ENCODE data around the gene ZFTA.
A peak's percentile ranks its signal among the peaks of the same experiment; 100 is the strongest.

Gene ZFTA

DNA sequence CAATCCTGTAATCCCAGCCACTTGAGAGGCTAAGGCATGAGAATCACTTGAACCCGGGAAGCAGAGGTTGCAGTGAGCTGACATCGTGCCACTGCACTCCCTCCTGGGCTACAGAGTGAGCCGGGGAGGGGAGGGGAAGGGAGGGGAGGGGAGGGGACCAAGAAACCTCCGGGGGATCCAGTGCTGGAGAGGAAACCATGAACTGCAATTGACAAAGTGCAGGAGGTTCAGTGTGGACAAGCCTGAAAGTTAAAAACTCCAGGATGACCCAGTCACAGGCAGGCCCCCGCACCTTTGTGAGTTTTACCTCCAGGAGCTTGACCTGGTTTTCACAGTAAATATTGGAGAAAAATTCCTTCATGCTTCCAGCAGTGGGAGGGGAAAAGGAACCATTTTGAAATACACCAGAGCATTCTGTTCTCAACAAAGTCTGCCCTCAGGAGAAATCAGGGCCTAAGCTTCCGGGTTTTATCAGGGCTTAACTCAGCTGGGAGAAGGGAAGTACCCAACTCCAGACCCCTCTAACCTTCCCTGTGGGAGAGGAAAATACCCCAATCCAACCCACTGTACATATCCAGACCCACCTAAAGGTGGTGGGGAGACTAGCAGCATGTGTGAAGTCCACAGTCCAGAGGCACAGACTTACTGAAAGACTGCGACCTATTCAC lies 15.5 kb upstream of the ZFTA start:
- TF ChIP-seq ZNF8 (CRISPR knock-in tag; IDR thresholded peaks at IDR 0.05) = no peak
- TF ChIP-seq ZFP3 (CRISPR knock-in tag; IDR thresholded peaks at IDR 0.05) = no peak
- TF ChIP-seq ISL1 (CRISPR knock-in tag; IDR thresholded peaks at IDR 0.05) = no peak
- ATAC-seq = no peak

DNA sequence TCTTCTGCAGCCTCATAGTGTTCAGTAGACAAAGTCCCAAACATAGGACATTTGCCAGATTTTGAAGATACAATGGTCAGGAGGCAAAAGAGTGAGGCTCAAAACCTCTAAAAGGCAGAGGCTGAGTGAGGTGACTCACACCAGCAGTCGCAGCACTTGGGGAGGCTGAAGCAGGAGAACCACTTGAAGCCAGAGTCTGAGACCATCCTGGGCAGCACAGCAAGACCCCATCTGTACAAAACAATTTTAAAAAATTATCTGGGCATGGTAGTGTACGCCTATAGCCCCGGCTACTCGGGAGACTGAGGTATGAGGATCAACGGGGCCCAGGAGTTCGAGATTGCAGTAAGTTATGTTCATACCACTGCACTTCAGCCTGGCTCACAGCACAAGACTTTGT lies 14.2 kb upstream of the ZFTA start:
- ATAC-seq = no peak
- TF ChIP-seq ZFP30 (CRISPR knock-in tag; IDR thresholded peaks at IDR 0.05) = no peak
- no peak for TF ChIP-seq ISL1 (CRISPR knock-in tag; IDR thresholded peaks at IDR 0.05)
- TF ChIP-seq CSDC2 (CRISPR knock-in tag; IDR thresholded peaks at IDR 0.05) = no peak
- no peak for TF ChIP-seq ZNF565 (CRISPR knock-in tag; conservative IDR thresholded peaks at IDR 0.05; ENCODE audit: low read depth)
- TF ChIP-seq ARNTL (CRISPR knock-in tag; IDR thresholded peaks at IDR 0.05; ENCODE audit: borderline replicate concordance, low read depth) = no peak
- no peak for TF ChIP-seq OSR1 (CRISPR knock-in tag; IDR thresholded peaks at IDR 0.05)
- no peak for TF ChIP-seq PPARA (CRISPR knock-in tag; IDR thresholded peaks at IDR 0.05; ENCODE audit: borderline replicate concordance)
- no peak for TF ChIP-seq GLIS3 (CRISPR knock-in tag; IDR thresholded peaks at IDR 0.05)
- TF ChIP-seq, protein P1, sequence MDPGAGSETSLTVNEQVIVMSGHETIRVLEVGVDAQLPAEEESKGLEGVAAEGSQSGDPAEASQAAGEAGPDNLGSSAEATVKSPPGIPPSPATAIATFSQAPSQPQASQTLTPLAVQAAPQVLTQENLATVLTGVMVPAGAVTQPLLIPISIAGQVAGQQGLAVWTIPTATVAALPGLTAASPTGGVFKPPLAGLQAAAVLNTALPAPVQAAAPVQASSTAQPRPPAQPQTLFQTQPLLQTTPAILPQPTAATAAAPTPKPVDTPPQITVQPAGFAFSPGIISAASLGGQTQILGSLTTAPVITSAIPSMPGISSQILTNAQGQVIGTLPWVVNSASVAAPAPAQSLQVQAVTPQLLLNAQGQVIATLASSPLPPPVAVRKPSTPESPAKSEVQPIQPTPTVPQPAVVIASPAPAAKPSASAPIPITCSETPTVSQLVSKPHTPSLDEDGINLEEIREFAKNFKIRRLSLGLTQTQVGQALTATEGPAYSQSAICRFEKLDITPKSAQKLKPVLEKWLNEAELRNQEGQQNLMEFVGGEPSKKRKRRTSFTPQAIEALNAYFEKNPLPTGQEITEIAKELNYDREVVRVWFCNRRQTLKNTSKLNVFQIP (CRISPR knock-in tag; IDR thresholded peaks at IDR 0.05; ENCODE audit: borderline replicate concordance, low read depth) = no peak
- TF ChIP-seq, protein P2, sequence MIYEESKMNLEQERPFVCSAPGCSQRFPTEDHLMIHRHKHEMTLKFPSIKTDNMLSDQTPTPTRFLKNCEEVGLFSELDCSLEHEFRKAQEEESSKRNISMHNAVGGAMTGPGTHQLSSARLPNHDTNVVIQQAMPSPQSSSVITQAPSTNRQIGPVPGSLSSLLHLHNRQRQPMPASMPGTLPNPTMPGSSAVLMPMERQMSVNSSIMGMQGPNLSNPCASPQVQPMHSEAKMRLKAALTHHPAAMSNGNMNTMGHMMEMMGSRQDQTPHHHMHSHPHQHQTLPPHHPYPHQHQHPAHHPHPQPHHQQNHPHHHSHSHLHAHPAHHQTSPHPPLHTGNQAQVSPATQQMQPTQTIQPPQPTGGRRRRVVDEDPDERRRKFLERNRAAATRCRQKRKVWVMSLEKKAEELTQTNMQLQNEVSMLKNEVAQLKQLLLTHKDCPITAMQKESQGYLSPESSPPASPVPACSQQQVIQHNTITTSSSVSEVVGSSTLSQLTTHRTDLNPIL (CRISPR knock-in tag; IDR thresholded peaks at IDR 0.05; ENCODE audit: low read depth) = no peak
- TF ChIP-seq ZFP3 (CRISPR knock-in tag; IDR thresholded peaks at IDR 0.05) = no peak
- no peak for TF ChIP-seq TOX (CRISPR knock-in tag; IDR thresholded peaks at IDR 0.05; ENCODE audit: borderline replicate concordance)
- TF ChIP-seq RARB (CRISPR knock-in tag; IDR thresholded peaks at IDR 0.05) = no peak
- TF ChIP-seq, protein P3, sequence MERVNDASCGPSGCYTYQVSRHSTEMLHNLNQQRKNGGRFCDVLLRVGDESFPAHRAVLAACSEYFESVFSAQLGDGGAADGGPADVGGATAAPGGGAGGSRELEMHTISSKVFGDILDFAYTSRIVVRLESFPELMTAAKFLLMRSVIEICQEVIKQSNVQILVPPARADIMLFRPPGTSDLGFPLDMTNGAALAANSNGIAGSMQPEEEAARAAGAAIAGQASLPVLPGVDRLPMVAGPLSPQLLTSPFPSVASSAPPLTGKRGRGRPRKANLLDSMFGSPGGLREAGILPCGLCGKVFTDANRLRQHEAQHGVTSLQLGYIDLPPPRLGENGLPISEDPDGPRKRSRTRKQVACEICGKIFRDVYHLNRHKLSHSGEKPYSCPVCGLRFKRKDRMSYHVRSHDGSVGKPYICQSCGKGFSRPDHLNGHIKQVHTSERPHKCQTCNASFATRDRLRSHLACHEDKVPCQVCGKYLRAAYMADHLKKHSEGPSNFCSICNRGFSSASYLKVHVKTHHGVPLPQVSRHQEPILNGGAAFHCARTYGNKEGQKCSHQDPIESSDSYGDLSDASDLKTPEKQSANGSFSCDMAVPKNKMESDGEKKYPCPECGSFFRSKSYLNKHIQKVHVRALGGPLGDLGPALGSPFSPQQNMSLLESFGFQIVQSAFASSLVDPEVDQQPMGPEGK (CRISPR knock-in tag; IDR thresholded peaks at IDR 0.05; ENCODE audit: borderline replicate concordance) = no peak
- no peak for TF ChIP-seq BACH2 (CRISPR knock-in tag; IDR thresholded peaks at IDR 0.05; ENCODE audit: borderline replicate concordance)
- no peak for TF ChIP-seq ZC3H10 (CRISPR knock-in tag; IDR thresholded peaks at IDR 0.05)
- TF ChIP-seq TCF4 (CRISPR knock-in tag; IDR thresholded peaks at IDR 0.05; ENCODE audit: borderline replicate concordance) = no peak
- TF ChIP-seq, protein P4, sequence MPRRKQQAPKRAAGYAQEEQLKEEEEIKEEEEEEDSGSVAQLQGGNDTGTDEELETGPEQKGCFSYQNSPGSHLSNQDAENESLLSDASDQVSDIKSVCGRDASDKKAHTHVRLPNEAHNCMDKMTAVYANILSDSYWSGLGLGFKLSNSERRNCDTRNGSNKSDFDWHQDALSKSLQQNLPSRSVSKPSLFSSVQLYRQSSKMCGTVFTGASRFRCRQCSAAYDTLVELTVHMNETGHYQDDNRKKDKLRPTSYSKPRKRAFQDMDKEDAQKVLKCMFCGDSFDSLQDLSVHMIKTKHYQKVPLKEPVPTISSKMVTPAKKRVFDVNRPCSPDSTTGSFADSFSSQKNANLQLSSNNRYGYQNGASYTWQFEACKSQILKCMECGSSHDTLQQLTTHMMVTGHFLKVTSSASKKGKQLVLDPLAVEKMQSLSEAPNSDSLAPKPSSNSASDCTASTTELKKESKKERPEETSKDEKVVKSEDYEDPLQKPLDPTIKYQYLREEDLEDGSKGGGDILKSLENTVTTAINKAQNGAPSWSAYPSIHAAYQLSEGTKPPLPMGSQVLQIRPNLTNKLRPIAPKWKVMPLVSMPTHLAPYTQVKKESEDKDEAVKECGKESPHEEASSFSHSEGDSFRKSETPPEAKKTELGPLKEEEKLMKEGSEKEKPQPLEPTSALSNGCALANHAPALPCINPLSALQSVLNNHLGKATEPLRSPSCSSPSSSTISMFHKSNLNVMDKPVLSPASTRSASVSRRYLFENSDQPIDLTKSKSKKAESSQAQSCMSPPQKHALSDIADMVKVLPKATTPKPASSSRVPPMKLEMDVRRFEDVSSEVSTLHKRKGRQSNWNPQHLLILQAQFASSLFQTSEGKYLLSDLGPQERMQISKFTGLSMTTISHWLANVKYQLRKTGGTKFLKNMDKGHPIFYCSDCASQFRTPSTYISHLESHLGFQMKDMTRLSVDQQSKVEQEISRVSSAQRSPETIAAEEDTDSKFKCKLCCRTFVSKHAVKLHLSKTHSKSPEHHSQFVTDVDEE (CRISPR knock-in tag; IDR thresholded peaks at IDR 0.05) = no peak
- TF ChIP-seq ZNF70 (CRISPR knock-in tag; IDR thresholded peaks at IDR 0.05) = no peak

DNA sequence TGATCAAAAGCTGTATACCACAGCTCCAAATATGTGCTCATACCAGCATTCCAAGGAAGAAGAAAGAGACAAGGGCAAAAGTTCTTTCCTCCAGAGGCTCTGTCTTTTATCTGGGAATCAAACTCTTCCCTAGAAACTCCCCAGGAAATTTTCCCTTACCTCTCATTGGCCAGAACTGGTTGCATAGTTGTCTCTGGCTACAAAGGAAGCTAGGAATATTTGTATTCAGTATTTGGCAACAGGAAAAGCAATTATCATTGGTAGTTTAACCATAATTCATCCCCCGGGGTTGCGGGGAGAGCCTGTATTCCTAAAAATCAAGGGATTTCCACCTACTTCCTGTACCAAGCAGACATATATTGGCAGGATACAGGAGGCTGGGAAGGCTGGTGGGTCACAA lies 10.5 kb upstream of the ZFTA start:
- peak; percentile 74 for ATAC-seq
- TF ChIP-seq, protein P5, sequence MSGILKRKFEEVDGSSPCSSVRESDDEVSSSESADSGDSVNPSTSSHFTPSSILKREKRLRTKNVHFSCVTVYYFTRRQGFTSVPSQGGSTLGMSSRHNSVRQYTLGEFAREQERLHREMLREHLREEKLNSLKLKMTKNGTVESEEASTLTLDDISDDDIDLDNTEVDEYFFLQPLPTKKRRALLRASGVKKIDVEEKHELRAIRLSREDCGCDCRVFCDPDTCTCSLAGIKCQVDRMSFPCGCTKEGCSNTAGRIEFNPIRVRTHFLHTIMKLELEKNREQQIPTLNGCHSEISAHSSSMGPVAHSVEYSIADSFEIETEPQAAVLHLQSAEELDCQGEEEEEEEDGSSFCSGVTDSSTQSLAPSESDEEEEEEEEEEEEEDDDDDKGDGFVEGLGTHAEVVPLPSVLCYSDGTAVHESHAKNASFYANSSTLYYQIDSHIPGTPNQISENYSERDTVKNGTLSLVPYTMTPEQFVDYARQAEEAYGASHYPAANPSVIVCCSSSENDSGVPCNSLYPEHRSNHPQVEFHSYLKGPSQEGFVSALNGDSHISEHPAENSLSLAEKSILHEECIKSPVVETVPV (CRISPR knock-in tag; IDR thresholded peaks at IDR 0.05) = no peak
- no peak for TF ChIP-seq ZNF565 (CRISPR knock-in tag; conservative IDR thresholded peaks at IDR 0.05; ENCODE audit: low read depth)
- TF ChIP-seq, protein P1 (CRISPR knock-in tag; IDR thresholded peaks at IDR 0.05; ENCODE audit: borderline replicate concordance, low read depth) = no peak
- TF ChIP-seq OSR1 (CRISPR knock-in tag; IDR thresholded peaks at IDR 0.05) = no peak
- TF ChIP-seq, protein P3 (CRISPR knock-in tag; IDR thresholded peaks at IDR 0.05; ENCODE audit: borderline replicate concordance) = no peak
- TF ChIP-seq GLIS3 (CRISPR knock-in tag; IDR thresholded peaks at IDR 0.05) = no peak
- TF ChIP-seq TOX (CRISPR knock-in tag; IDR thresholded peaks at IDR 0.05; ENCODE audit: borderline replicate concordance) = no peak
- no peak for TF ChIP-seq SNAI2 (CRISPR knock-in tag; IDR thresholded peaks at IDR 0.05)
- no peak for TF ChIP-seq PPARA (CRISPR knock-in tag; IDR thresholded peaks at IDR 0.05; ENCODE audit: borderline replicate concordance)
- TF ChIP-seq ARNTL (CRISPR knock-in tag; IDR thresholded peaks at IDR 0.05; ENCODE audit: borderline replicate concordance, low read depth) = no peak
- TF ChIP-seq TCF4 (CRISPR knock-in tag; IDR thresholded peaks at IDR 0.05; ENCODE audit: borderline replicate concordance) = no peak
- no peak for TF ChIP-seq ZNF70 (CRISPR knock-in tag; IDR thresholded peaks at IDR 0.05)
- TF ChIP-seq, protein P2 (CRISPR knock-in tag; IDR thresholded peaks at IDR 0.05; ENCODE audit: low read depth) = no peak

Measured in SK-N-SH treated with all-trans-retinoic acid at 6 μM for 48 hours (cell line).